Vagina (tissue), 2 donors: Measurements from ENCODE around the gene FLRT1. TPM values are rescaled to one million over a fixed set of nuclear protein-coding genes. Genes with fewer than 3 reads are reported as not detected.

Experiments used
- DNase-seq, 2 donors: peaks; one replicate each; pipeline ENCODE4 v3.0.0-alpha.2; 2017; ENCODE audit errors: extremely low spot score in 2 of 2
- H3K27ac ChIP-seq: fragments of 200-600 bp; sonication (generic); one replicate; pipeline ENCODE4 v1.5.1; 2019
- H3K27me3 ChIP-seq: fragments of 200-600 bp; sonication (generic); one replicate; pipeline ENCODE4 v1.5.1; 2019
- H3K36me3 ChIP-seq, 2 donors: fragments of 200-600 bp; sonication (generic); one replicate each; pipeline ENCODE4 v1.5.1; 2017 to 2019
- H3K4me1 ChIP-seq: fragments of 200-600 bp; sonication (generic); one replicate; pipeline ENCODE4 v1.5.1; 2019
- H3K4me3 ChIP-seq, 2 donors: fragments of 200-600 bp; sonication (generic); 1 replicate in 1 of 2; 2 replicates in 1 of 2; pipeline ENCODE4 v1.5.1; 2016 to 2019
- H3K9me3 ChIP-seq: fragments of 200-600 bp; sonication (generic); one replicate; pipeline ENCODE4 v1.5.1; 2019
- POLR2A ChIP-seq, 2 donors: fragments of 450-650 bp; IDR thresholded peaks; one replicate each; pipeline ENCODE4 v1.6.1; 2017; ENCODE audit warnings: antibody characterized with exemption in 2 of 2, mild to moderate bottlenecking in 2 of 2, moderate library complexity in 2 of 2
- POLR2AphosphoS5 ChIP-seq, 2 donors: sonication (generic); formaldehyde crosslinking; IDR thresholded peaks; one replicate each; pipeline ENCODE4 v1.9.0; 2017; ENCODE audit warnings: antibody characterized with exemption in 2 of 2, mild to moderate bottlenecking in 2 of 2, low read depth in 1 of 2; ENCODE audit not compliant: insufficient read depth in 1 of 2
- intact Hi-C: fragments of 100-400 bp; cut with DNase I; formaldehyde crosslinking; loops from one replicate; pipeline ENCODE4 v1.15.1; 2023
- total RNA-seq: library from RNA; depleted of rRNA; stranded (reverse); fragments of >200 nt; gene quantifications from one replicate; pipeline ENCODE4 v1.2.3, GENCODE V29; 2016
- TF ChIP-seq, protein P1 (sequence below), 3 experiments: fragments of 450-650 bp in 2 of 3; fragments of 200-600 bp in 1 of 3; sonication (generic) in 1 of 3; IDR thresholded peaks; one replicate each; pipeline ENCODE4 v1.5.1; 2017 to 2019; ENCODE audit warnings: antibody characterized with exemption in 3 of 3, mild to moderate bottlenecking in 2 of 3, moderate library complexity in 2 of 3

Gene FLRT1
- total RNA-seq, 1 donor from 2014 or later = 0.49 TPM

DNA sequence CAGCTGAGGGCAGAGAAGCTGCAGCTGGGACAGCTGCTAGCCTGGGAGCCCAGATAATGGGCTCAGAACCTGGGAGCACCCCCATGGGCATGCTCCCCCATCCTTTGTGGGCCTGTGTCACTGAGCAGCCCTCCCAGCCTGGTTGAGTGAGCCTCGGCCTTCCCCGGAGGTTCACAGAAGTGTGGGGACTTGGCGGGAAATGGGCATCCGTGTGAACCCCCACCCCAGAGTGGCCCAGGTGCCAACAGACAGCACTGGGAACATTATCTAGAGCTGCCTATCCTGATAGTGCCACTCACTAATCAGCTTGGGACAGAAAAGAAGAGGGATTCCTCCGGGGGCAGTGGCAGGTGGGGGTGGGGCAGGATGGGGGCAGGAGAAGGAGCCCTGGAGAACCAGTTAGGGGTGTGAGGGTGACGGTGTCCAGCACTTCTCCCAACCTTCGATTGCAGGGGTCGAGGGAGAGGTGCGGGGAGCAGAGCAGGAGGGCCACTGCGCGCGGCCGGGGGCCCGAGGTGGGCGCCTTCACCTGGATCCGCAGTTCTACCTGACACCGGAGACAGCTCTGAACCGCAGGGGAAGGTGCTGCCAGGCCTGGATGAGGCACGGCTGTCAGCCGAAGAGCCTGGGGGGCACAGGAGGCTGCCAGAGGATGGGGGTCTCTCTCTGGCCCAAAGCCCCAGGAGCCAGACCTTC, 33.1 kb downstream of the FLRT1 start:
- no peaks in the 10 kb centered on the region for H3K36me3 ChIP-seq
- H3K4me3 ChIP-seq = no peak overlapping the region
- H3K4me1 ChIP-seq = no peaks in the 10 kb centered on the region
- intact Hi-C loops = no loop called here
- no peak overlapping the region for H3K27ac ChIP-seq
- no peak for DNase-seq
- H3K27me3 ChIP-seq = no peaks in the 10 kb centered on the region
- TF ChIP-seq, protein P1, sequence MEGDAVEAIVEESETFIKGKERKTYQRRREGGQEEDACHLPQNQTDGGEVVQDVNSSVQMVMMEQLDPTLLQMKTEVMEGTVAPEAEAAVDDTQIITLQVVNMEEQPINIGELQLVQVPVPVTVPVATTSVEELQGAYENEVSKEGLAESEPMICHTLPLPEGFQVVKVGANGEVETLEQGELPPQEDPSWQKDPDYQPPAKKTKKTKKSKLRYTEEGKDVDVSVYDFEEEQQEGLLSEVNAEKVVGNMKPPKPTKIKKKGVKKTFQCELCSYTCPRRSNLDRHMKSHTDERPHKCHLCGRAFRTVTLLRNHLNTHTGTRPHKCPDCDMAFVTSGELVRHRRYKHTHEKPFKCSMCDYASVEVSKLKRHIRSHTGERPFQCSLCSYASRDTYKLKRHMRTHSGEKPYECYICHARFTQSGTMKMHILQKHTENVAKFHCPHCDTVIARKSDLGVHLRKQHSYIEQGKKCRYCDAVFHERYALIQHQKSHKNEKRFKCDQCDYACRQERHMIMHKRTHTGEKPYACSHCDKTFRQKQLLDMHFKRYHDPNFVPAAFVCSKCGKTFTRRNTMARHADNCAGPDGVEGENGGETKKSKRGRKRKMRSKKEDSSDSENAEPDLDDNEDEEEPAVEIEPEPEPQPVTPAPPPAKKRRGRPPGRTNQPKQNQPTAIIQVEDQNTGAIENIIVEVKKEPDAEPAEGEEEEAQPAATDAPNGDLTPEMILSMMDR (IDR thresholded peaks at IDR 0.05) = no peak
- TF ChIP-seq POLR2AphosphoS5 (IDR thresholded peaks at IDR 0.05; ENCODE audit: insufficient read depth in 1 of 2, low read depth in 1 of 2) (no peak), POLR2A (IDR thresholded peaks at IDR 0.05) (no peak)
- no peaks in the 10 kb centered on the region for H3K9me3 ChIP-seq

DNA sequence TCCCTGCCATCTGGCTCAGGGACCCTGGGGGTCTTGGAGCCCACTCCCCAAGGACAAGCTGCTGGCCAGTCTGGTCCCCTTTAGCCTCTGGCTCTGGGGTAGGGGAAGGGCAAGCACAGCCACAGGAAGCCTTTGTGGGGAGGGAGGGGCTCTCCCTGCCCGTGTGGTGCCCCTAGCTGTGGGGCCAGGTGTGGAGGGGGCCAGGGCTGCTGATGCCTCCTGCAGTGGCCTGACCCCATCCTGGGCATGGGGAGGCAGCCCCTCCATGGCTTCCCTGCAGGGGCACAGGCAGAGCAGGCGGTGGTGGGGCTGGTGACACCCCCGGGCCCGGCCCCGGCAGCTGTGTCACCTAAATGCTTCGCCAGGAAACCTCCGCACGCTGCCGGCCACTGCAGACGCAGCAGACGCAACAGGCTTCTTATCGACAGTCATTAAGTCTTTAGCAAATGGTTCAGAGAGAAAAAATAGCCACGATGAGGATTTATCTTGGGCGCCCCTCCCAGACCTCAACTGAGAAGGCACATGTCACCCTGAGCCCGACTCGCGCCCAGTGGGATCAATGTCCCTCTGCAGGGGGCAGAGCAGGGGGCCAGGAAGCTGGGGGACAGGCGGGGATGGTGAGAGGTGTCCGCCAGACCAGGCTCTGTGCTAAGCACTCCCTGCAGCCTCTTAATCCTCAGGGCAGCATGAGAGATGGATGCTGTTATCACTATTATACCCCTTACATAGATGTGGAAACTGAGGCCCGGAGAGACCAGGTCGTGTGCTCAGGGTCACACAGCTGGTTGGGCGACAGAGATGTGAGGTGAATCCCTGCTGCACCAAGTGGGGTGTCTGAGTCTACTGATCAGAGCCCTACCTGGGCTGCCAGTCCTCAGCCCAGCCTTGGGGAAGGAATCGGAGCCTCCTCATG, 33.9 kb downstream of the FLRT1 start:
- no peaks in the 10 kb centered on the region for H3K27me3 ChIP-seq
- TF ChIP-seq, protein P1 (IDR thresholded peaks at IDR 0.05) = no peak
- TF ChIP-seq POLR2A (IDR thresholded peaks at IDR 0.05) = no peak
- no peak for TF ChIP-seq POLR2AphosphoS5 (IDR thresholded peaks at IDR 0.05; ENCODE audit: insufficient read depth in 1 of 2, low read depth in 1 of 2)
- H3K36me3 ChIP-seq = no peaks in the 10 kb centered on the region
- intact Hi-C loops = no loop called here
- H3K4me3 ChIP-seq = no peak overlapping the region
- H3K27ac ChIP-seq = no peak overlapping the region
- DNase-seq = no peak
- no peaks in the 10 kb centered on the region for H3K4me1 ChIP-seq
- no peaks in the 10 kb centered on the region for H3K9me3 ChIP-seq

DNA sequence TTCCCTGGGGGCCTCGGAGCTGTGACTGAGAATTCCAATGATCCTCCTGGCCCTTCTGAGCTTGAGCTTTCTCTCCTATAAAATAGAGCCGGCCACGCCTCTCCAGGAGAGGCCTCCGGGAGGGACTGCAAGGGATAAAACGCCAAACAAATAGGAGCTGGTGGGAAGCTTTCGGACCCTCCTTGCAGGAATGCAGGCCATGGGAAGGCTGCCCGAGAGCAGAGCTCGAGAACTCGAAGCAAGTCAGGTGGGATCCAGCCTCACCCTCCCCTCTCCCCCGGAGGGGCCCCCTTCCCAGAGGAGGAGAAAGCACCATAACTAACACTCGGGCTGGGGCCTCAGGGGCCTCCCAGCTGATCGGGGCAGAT, 34.6 kb downstream of the FLRT1 start:
- Histone ChIP-seq H3K4me3 (no peak overlapping the region), H3K27ac (no peak overlapping the region), H3K4me1 (no peaks in the 10 kb centered on the region), H3K27me3 (no peaks in the 10 kb centered on the region), H3K36me3 (no peaks in the 10 kb centered on the region), H3K9me3 (no peaks in the 10 kb centered on the region)
- no peak for DNase-seq
- intact Hi-C loops = no loop called here
- TF ChIP-seq, protein P1 (IDR thresholded peaks at IDR 0.05) = no peak
- no peak for TF ChIP-seq POLR2A (IDR thresholded peaks at IDR 0.05)
- TF ChIP-seq POLR2AphosphoS5 (IDR thresholded peaks at IDR 0.05; ENCODE audit: insufficient read depth in 1 of 2, low read depth in 1 of 2) = no peak

DNA sequence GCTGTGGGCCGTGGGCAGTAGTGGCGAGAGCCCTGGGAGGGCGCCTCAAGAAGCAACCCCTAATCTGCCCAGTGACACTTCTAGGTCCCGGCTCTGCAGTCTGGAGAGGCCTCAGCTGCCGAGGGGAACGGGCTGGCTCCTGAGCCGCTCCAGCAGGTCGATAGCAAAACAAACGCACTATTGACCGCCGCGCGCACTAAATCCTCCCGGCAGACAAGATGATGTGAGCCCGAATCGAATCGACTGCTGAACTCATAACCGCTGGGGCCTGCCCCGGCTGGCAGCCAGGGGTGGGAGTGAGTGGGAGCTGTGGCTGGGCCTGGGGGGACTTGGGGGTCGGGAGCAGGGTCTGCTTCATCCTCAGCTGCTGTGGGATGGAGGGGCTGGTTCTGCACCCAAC, 36.1 kb downstream of the FLRT1 start:
- no peaks in the 10 kb centered on the region for H3K4me1 ChIP-seq
- no peak for TF ChIP-seq POLR2A (IDR thresholded peaks at IDR 0.05)
- no peak for TF ChIP-seq POLR2AphosphoS5 (IDR thresholded peaks at IDR 0.05; ENCODE audit: insufficient read depth in 1 of 2, low read depth in 1 of 2)
- TF ChIP-seq, protein P1 (IDR thresholded peaks at IDR 0.05) = no peak
- no peak overlapping the region for H3K4me3 ChIP-seq
- DNase-seq = no peak
- no peaks in the 10 kb centered on the region for H3K9me3 ChIP-seq
- no peaks in the 10 kb centered on the region for H3K36me3 ChIP-seq
- no peaks in the 10 kb centered on the region for H3K27me3 ChIP-seq
- intact Hi-C loops = no loop called here
- H3K27ac ChIP-seq = no peak overlapping the region

DNA sequence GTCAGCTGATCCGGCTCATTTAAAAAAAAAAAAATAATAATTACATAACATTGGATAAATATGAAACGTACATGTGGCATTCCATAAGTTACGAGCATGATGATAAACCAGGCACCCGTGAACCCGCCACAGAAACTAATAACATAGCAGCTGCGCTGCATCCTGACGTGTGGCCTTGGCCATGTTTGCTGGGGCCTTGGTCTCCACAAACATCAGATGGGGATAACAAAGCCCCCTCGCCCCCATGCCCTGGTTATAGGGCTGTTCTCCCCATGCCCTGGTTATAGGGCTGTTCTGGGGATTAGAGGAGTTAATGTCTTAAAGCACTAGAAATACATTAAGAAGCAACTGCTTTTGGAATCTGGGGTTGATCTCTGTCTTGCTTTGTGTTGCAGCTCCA, 36.7 kb downstream of the FLRT1 start:
- no peaks in the 10 kb centered on the region for H3K27me3 ChIP-seq
- no peaks in the 10 kb centered on the region for H3K4me1 ChIP-seq
- no peak for TF ChIP-seq POLR2A (IDR thresholded peaks at IDR 0.05)
- TF ChIP-seq, protein P1 (IDR thresholded peaks at IDR 0.05) = no peak
- TF ChIP-seq POLR2AphosphoS5 (IDR thresholded peaks at IDR 0.05; ENCODE audit: insufficient read depth in 1 of 2, low read depth in 1 of 2) = no peak
- H3K4me3 ChIP-seq = no peak overlapping the region
- no peak overlapping the region for H3K27ac ChIP-seq
- no peaks in the 10 kb centered on the region for H3K36me3 ChIP-seq
- H3K9me3 ChIP-seq = no peaks in the 10 kb centered on the region
- intact Hi-C loops = no loop called here
- no peak for DNase-seq
